Thyroid gland (tissue), 4 donors: ENCODE measurements around the gene GNG14. TPM values are rescaled to one million over a fixed set of nuclear protein-coding genes. Genes with fewer than 3 reads are reported as not detected.
"Not testable (repeated sequence)": the region's sequence is repeated elsewhere in the genome, so short reads cannot be mapped to it uniquely, and the experiment has no call there.

ENCODE experiments used
- DNase-seq, 2 donors: peaks; one replicate each; pipeline ENCODE4 v3.0.0-alpha.2; 2019
- H3K27ac ChIP-seq, 3 donors: fragments of 200-600 bp; sonication (generic); 1 replicate in 2 of 3; 2 replicates in 1 of 3; pipeline ENCODE4 v1.5.1; 2016 to 2019; ENCODE audit warnings: mild to moderate bottlenecking in 1 of 3, moderate library complexity in 1 of 3
- H3K27me3 ChIP-seq: fragments of 200-600 bp; sonication (generic); one replicate; pipeline ENCODE4 v1.5.1; 2019
- H3K36me3 ChIP-seq, 2 donors: fragments of 200-600 bp; sonication (generic); one replicate each; pipeline ENCODE4 v1.5.1; 2016 to 2019
- H3K4me1 ChIP-seq, 2 donors: fragments of 200-600 bp; sonication (generic); one replicate each; pipeline ENCODE4 v1.5.1; 2017 to 2019
- H3K4me3 ChIP-seq, 3 donors: fragments of 200-600 bp; sonication (generic); replicated peaks in 1 of 3; 1 replicate in 2 of 3; 2 replicates in 1 of 3; pipeline ENCODE4 v1.5.1; 2016; ENCODE audit warnings: mild to moderate bottlenecking in 1 of 3
- H3K9me3 ChIP-seq: fragments of 200-600 bp; sonication (generic); one replicate; pipeline ENCODE4 v1.5.1; 2017
- CTCF ChIP-seq, 6 experiments: fragments of 200-600 bp in 3 of 6; fragments of 450-650 bp in 3 of 6; sonication (generic) in 3 of 6; IDR thresholded peaks; one replicate each; pipeline ENCODE4 v1.5.1; 2016 to 2019; ENCODE audit warnings: antibody characterized with exemption in 6 of 6, mild to moderate bottlenecking in 2 of 6, inconsistent platforms in 1 of 6, moderate library complexity in 1 of 6
- POLR2A ChIP-seq, 2 donors: fragments of 450-650 bp; IDR thresholded peaks; one replicate each; pipeline ENCODE4 v1.6.1; 2017; ENCODE audit warnings: antibody characterized with exemption in 2 of 2, mild to moderate bottlenecking in 2 of 2, moderate library complexity in 1 of 2
- WGBS, 2 donors: methylation state at CpG; one replicate each; pipeline ENCODE4 v1.1.5; 2017; 5-methylcytosine and 5-hydroxymethylcytosine counted together
- intact Hi-C: fragments of 100-400 bp; cut with DNase I; formaldehyde crosslinking; loops from one replicate; pipeline ENCODE4 v1.15.1; 2023
- total RNA-seq, 4 donors: library from RNA; depleted of rRNA; stranded (reverse); fragments of >200 nt; gene quantifications; one replicate each; pipeline ENCODE4 v1.2.3, GENCODE V29; 2016

GNG14 gene
- total RNA-seq, 4 donors from 2014 or later: not detected

DNA sequence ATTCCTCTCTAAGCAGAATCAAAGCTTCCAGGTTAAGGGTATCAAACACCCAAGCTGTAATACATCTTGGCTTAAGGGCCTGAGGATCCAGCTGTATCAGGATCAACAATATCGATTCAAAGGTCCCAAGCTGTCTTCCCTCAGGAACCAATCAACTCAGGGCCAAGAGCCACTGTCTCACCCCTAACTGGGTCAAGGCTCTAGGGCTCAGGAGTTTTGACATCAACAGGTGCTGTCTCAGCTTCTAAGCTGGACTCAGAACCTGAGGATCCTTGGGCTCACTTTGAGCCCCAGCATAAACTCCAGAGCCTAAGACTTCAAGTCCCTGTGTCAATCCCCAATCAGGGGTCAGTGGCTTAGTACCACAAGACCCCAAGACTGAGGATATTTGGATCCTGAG is 7.7 kb downstream of the GNG14 start:
- 92% methylated on average over 1 of the region's 1 CpG; no CpG with 5 or more reads in 1 of the 2 donors for WGBS, 2 donors
- no peak for DNase-seq
- Histone ChIP-seq H3K4me1 (peaks cover 8 to 16% of the 10 kb centered on the region in 2 donors), H3K4me3 (peak overlapping the region in 2 of 3 donors; percentile 86 to 90), H3K27ac (no peak overlapping the region), H3K27me3 (no peaks in the 10 kb centered on the region), H3K9me3 (no peaks in the 10 kb centered on the region), H3K36me3 (peaks cover 0 to 3% of the 10 kb centered on the region in 2 donors)
- TF ChIP-seq POLR2A (IDR thresholded peaks at IDR 0.05): no peak
- TF ChIP-seq CTCF (IDR thresholded peaks at IDR 0.05): no peak
- intact Hi-C loops: no loop called here

GRCh38 chr19:12695997-12696365 is 8.2 kb downstream of the GNG14 start:
- no peak for DNase-seq
- Histone ChIP-seq H3K36me3 (peaks cover 3 to 7% of the 10 kb centered on the region in 2 donors), H3K9me3 (no peaks in the 10 kb centered on the region), H3K27me3 (no peaks in the 10 kb centered on the region), H3K27ac (no peak overlapping the region), H3K4me1 (peaks cover 8 to 16% of the 10 kb centered on the region in 2 donors), H3K4me3 (peak overlapping the region; percentile 86 to 90 (median 87))
- WGBS, 2 donors: 29 to 33% methylated on average over 2 of the region's 36 CpGs
- TF ChIP-seq POLR2A (IDR thresholded peaks at IDR 0.05) (no peak), CTCF (IDR thresholded peaks at IDR 0.05) (no peak)
- intact Hi-C loops: no loop called here

GRCh38 chr19:12696366-12697335 is 8.9 kb downstream of the GNG14 start, which contains the start of gene FBXW9:
Gene FBXW9 (minus strand): TSS chr19:12696631. CDS start chr19:12696581, 50 bp downstream.
- peak within 1 kb of the TSS; percentile 86 to 90 (median 87) for H3K4me3 ChIP-seq
- no peaks in the 10 kb centered on the region for H3K27me3 ChIP-seq
- WGBS, 2 donors: 17 to 21% methylated on average over 17 to 23 of the region's 59 CpGs
- no peaks in the 10 kb centered on the region for H3K9me3 ChIP-seq
- peak within 1 kb of the TSS; percentile 56 to 78 (median 65) for H3K27ac ChIP-seq
- DNase-seq: peak; percentile 95 to 96
- intact Hi-C loops: no loop called here
- peaks cover 10 to 14% of the 10 kb centered on the region in 2 donors for H3K36me3 ChIP-seq
- peaks cover 8 to 16% of the 10 kb centered on the region in 2 donors for H3K4me1 ChIP-seq
- TF ChIP-seq CTCF (IDR thresholded peaks at IDR 0.05): peak in 1 of 6 experiments; percentile 7
- peak in 1 of 2 donors; percentile 67 for TF ChIP-seq POLR2A (IDR thresholded peaks at IDR 0.05)

DNA sequence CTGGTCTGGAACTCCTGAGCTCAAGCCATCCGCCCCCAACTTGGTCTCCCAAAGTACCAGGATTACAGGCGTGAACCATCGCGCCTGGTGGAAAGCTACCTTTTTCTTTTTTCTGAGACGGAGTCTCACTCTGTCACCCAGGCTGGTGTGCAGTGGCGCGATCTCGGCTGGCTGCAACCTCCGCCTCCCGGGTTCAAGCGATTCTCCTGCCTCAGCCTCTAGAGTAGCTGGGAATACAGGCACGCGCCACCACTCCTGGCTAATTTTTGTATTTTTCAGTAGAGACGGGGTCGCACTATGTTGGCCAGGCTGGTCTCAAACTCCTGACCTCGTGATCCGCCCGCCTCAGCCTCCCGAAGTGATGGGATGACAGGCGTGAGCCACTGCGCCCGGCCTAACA is 9.6 kb downstream of the GNG14 start:
- H3K27ac ChIP-seq, intact Hi-C loops, H3K27me3 ChIP-seq, H3K4me3 ChIP-seq, H3K9me3 ChIP-seq, DNase-seq: not testable (repeated sequence)
- WGBS, 2 donors: 94 to 95% methylated on average over 22 of the region's 22 CpGs
- Histone ChIP-seq H3K4me1 (peaks cover 8 to 16% of the 10 kb centered on the region in 2 donors), H3K36me3 (peaks cover 17 to 22% of the 10 kb centered on the region in 2 donors)

- peaks cover 8 to 16% of the 10 kb centered on the region in 2 donors for H3K4me1 ChIP-seq
- no peak overlapping the region for H3K27ac ChIP-seq
- H3K27me3 ChIP-seq: no peaks in the 10 kb centered on the region
- peaks cover 24 to 29% of the 10 kb centered on the region in 2 donors for H3K36me3 ChIP-seq
- intact Hi-C loops: no loop called here
- no peak for DNase-seq
- TF ChIP-seq CTCF (IDR thresholded peaks at IDR 0.05) (no peak), POLR2A (IDR thresholded peaks at IDR 0.05) (no peak)
- no peak overlapping the region for H3K4me3 ChIP-seq
- no peaks in the 10 kb centered on the region for H3K9me3 ChIP-seq
- 83 to 85% methylated on average over 6 of the region's 6 CpGs for WGBS, 2 donors
Observed at GRCh38 chr19:12698138-12698537, 10.3 kb downstream of the GNG14 start.
